Globus pallidus (tissue), 1 donor: ENCODE measurements around the gene TFR2.

ENCODE experiments used
- DNase-seq: peaks from one replicate; pipeline ENCODE4 v3.0.0-alpha.2; 2015; ENCODE audit warnings: low spot score

The TFR2 gene

GRCh38 chr7:100585511-100586265 is 55.7 kb downstream of the TFR2 start, which contains the start of gene LRCH4:
Gene LRCH4 (minus strand): TSS chr7:100586129. CDS start chr7:100586100, 29 bp downstream.
- no peak for DNase-seq

- no peak for DNase-seq
These were observed 56.5 kb downstream of the TFR2 start for GRCh38 chr7:100584683-100585510.

- DNase-seq, result no peak
These were observed 57.2 kb downstream of the TFR2 start for GRCh38 chr7:100584054-100584682.

- DNase-seq, result peak; percentile 54
These were observed 58.0 kb downstream of the TFR2 start for GRCh38 chr7:100583132-100584053.

- DNase-seq, result no peak
These were observed 58.7 kb downstream of the TFR2 start for GRCh38 chr7:100582650-100583049.

- DNase-seq, result no peak
These were observed 59.2 kb downstream of the TFR2 start for GRCh38 chr7:100582041-100582579.

GRCh38 chr7:100580466-100581283 is 60.7 kb downstream of the TFR2 start:
- no peak for DNase-seq

GRCh38 chr7:100578246-100579183 is 62.8 kb downstream of the TFR2 start:
- no peak for DNase-seq

GRCh38 chr7:100577507-100577906 is 63.8 kb downstream of the TFR2 start:
- DNase-seq, result no peak

- DNase-seq, result no peak
These were observed 64.2 kb downstream of the TFR2 start for GRCh38 chr7:100577103-100577502.

- DNase-seq, result no peak
These were observed 64.9 kb downstream of the TFR2 start for GRCh38 chr7:100576384-100576993.

- DNase-seq, result no peak
These were observed 65.5 kb downstream of the TFR2 start for GRCh38 chr7:100575746-100576383.

GRCh38 chr7:100575206-100575631 is 66.1 kb downstream of the TFR2 start:
- no peak for DNase-seq

- no peak for DNase-seq
These were observed 66.8 kb downstream of the TFR2 start for GRCh38 chr7:100574362-100575205.

- DNase-seq, result no peak
These were observed 67.5 kb downstream of the TFR2 start, which contains the start of gene SAP25 for GRCh38 chr7:100573691-100574361. Gene SAP25 (minus strand): TSS chr7:100573900. CDS start chr7:100573742, 158 bp downstream.

- DNase-seq, result no peak
These were observed 68.2 kb downstream of the TFR2 start for GRCh38 chr7:100572949-100573675.
